Activated CD8-positive, alpha-beta memory T cell treated with anti-CD3 and anti-CD28 coated beads for 48 hours (primary cell): ENCODE data around the gene SCT.

Source experiments
- DNase-seq, 3 experiments: peaks; one replicate each; pipeline ENCODE4 v3.0.0-alpha.2; 2020; ENCODE audit warnings: low read depth in 2 of 3, low spot score in 2 of 3

SCT gene

GRCh38 chr11:589798-590197 lies 37.2 kb downstream of the SCT start:
- no peak for DNase-seq

GRCh38 chr11:587978-588380 lies 39.0 kb downstream of the SCT start:
- peak; percentile 42 to 49 (median 48) for DNase-seq

- no peak for DNase-seq
Observed at GRCh38 chr11:587546-587945, 39.4 kb downstream of the SCT start.

GRCh38 chr11:586376-587316 lies 40.3 kb downstream of the SCT start:
- no peak for DNase-seq

GRCh38 chr11:584287-584686 lies 42.7 kb downstream of the SCT start:
- no peak for DNase-seq

- DNase-seq, result no peak
Observed at GRCh38 chr11:581752-582151, 45.2 kb downstream of the SCT start.

- DNase-seq, result no peak
Observed at GRCh38 chr11:581342-581741, 45.6 kb downstream of the SCT start.

- DNase-seq, result no peak
Observed at GRCh38 chr11:579830-580601, 47.0 kb downstream of the SCT start.

GRCh38 chr11:578276-579035 lies 48.5 kb downstream of the SCT start:
- DNase-seq, result no peak

GRCh38 chr11:577611-577894 lies 49.4 kb downstream of the SCT start:
- no peak for DNase-seq

GRCh38 chr11:576811-577610 lies 50.0 kb downstream of the SCT start:
- DNase-seq, result no peak
